Measurements from ENCODE around the gene RAB3A.
A peak's percentile ranks its signal among the peaks of the same experiment; 100 is the strongest.

Gene RAB3A

GRCh38 chr19:18203863-18204393, at the start of gene RAB3A:
Gene RAB3A (minus strand): TSS chr19:18204042. CDS start chr19:18202740, 1,302 bp downstream.
- DNase-seq = peak; percentile 100

GRCh38 chr19:18253130-18253529, 49.3 kb upstream of the RAB3A start:
- DNase-seq = no peak

- no peak for DNase-seq
These were observed 48.5 kb upstream of the RAB3A start for GRCh38 chr19:18252370-18252717.

- peak; percentile 37 to 95 for DNase-seq
These were observed 47.9 kb upstream of the RAB3A start for GRCh38 chr19:18251587-18252369.

- no peak for DNase-seq
These were observed 46.0 kb upstream of the RAB3A start for GRCh38 chr19:18249834-18250233.

GRCh38 chr19:18245297-18245696, 41.5 kb upstream of the RAB3A start:
- no peak for DNase-seq

- no peak for DNase-seq
These were observed 35.5 kb upstream of the RAB3A start for GRCh38 chr19:18239303-18239702.

- no peak for DNase-seq
These were observed 30.4 kb upstream of the RAB3A start for GRCh38 chr19:18234194-18234593.

- peak in 1 of 2 donors; percentile 43 for DNase-seq
These were observed 29.5 kb upstream of the RAB3A start for GRCh38 chr19:18233224-18233825.

- no peak for DNase-seq
These were observed 28.8 kb upstream of the RAB3A start for GRCh38 chr19:18232540-18233223.

GRCh38 chr19:18231775-18232174, 27.9 kb upstream of the RAB3A start:
- peak; percentile 26 to 67 for DNase-seq

GRCh38 chr19:18230941-18231734, 27.3 kb upstream of the RAB3A start:
- DNase-seq = peak; percentile 55 to 66

GRCh38 chr19:18229915-18230314, 26.1 kb upstream of the RAB3A start:
- DNase-seq = no peak

GRCh38 chr19:18229474-18229873, 25.6 kb upstream of the RAB3A start:
- DNase-seq = no peak

- no peak for DNase-seq
These were observed 24.0 kb upstream of the RAB3A start for GRCh38 chr19:18227781-18228271.

- DNase-seq = no peak
These were observed 23.3 kb upstream of the RAB3A start for GRCh38 chr19:18226956-18227780.

GRCh38 chr19:18225702-18226468, 22.0 kb upstream of the RAB3A start, which contains the start of gene PDE4C:
Gene PDE4C (minus strand): TSS chr19:18226438. CDS start chr19:18226415, 23 bp downstream.
- DNase-seq = no peak

- DNase-seq = no peak
These were observed 21.5 kb upstream of the RAB3A start for GRCh38 chr19:18225355-18225701.

- DNase-seq = peak; percentile 96 to 99
These were observed 20.9 kb upstream of the RAB3A start for GRCh38 chr19:18224525-18225354.
